ENCODE data around the gene ALOX12B. TPM values are rescaled to one million over a fixed set of nuclear protein-coding genes. Genes with fewer than 3 reads are reported as not detected.
A peak's percentile ranks its signal among the peaks of the same experiment; 100 is the strongest.

ALOX12B gene
- total and polyA plus RNA-seq, 2 of the 8 experiments (the other 6 are each of a cell fraction or from before 2014, with no cell fraction given): 0.86 TPM; not detected in 1

GRCh38 chr17:8122924-8123694 is 35.6 kb upstream of the ALOX12B start:
- Histone ChIP-seq H3K4me1 (replicated peaks in 1 of 4; ENCODE audit: control insufficient read depth in 3 of 4, insufficient read depth in 4 of 4, low read length in 3 of 4) (peaks cover 0 to 25% (median 15%) of the 10 kb centered on the region in 4 experiments; a peak in 6 of 7 replicates), H4K8ac (ENCODE audit: extremely low read depth, insufficient read depth, low read length) (peak overlapping the region; percentile 73; the same call in 1 of the 2 replicates), H3K23ac (ENCODE audit: insufficient read length) (no peak overlapping the region), H3K23me2 (ENCODE audit: low read depth, low read length) (peaks cover 45% of the 10 kb centered on the region), H2AFZ (ENCODE audit: low read length) (no peak overlapping the region), H3K27ac (ENCODE audit: low read depth, low read length) (no peak overlapping the region), H3K56ac (replicated peaks; ENCODE audit: insufficient read length, low read depth, low read length) (no peak overlapping the region), H4K5ac (ENCODE audit: insufficient read length, low read depth, low read length) (no peak overlapping the region), H3K27me3 (replicated peaks in 1 of 4; ENCODE audit: control insufficient read depth in 3 of 4, extremely low read depth in 1 of 4, insufficient read depth in 3 of 4, low read length in 3 of 4) (peaks cover 30 to 53% (median 51%) of the 10 kb centered on the region in 4 experiments), H2BK120ac (replicated peaks; ENCODE audit: low read depth, low read length) (no peak overlapping the region), H3K9me3 (ENCODE audit: insufficient read depth in 2 of 2, low read depth in 1 of 2, low read length in 1 of 2) (no peaks in the 10 kb centered on the region), H2AK5ac (ENCODE audit: low read depth, low read length) (no peak overlapping the region), H3K4me2 (ENCODE audit: insufficient read depth in 1 of 2, low read depth in 2 of 2, low read length in 2 of 2) (peak overlapping the region; percentile 88 to 93), H3K4me3 (ENCODE audit: extremely low read depth in 1 of 4, insufficient read depth in 2 of 4, low read depth in 3 of 4, low read length in 4 of 4) (peak overlapping the region; percentile 54 to 89 (median 82)), H2BK20ac (ENCODE audit: low read length) (no peak overlapping the region), H3K9ac (replicated peaks in 1 of 4; ENCODE audit: extremely low read depth in 1 of 4, low read depth in 3 of 4, low read length in 3 of 4) (no peak overlapping the region; a peak in 1 of 7 replicates), H3K79me1 (ENCODE audit: low read depth, low read length) (no peaks in the 10 kb centered on the region), H2BK5ac (ENCODE audit: low read depth, low read length) (no peak overlapping the region), H4K91ac (replicated peaks; ENCODE audit: insufficient read length, low read length) (no peak overlapping the region), H3K79me2 (ENCODE audit: control insufficient read depth in 1 of 2, insufficient read depth in 2 of 2, low read length in 2 of 2) (no peaks in the 10 kb centered on the region), H4K20me1 (replicated peaks in 1 of 2; ENCODE audit: control insufficient read depth in 1 of 2, insufficient read depth in 2 of 2, low read length in 2 of 2) (peaks cover 5 to 6% of the 10 kb centered on the region in 2 experiments), H3K36me3 (ENCODE audit: control insufficient read depth in 2 of 4, insufficient read depth in 4 of 4, low read length in 3 of 4) (no peaks in the 10 kb centered on the region), H3K14ac (ENCODE audit: insufficient read length) (no peak overlapping the region), H2BK15ac (ENCODE audit: low read length) (no peak overlapping the region), H3K4ac (replicated peaks; ENCODE audit: insufficient read length, low read depth, low read length) (no peak overlapping the region), H3K18ac (ENCODE audit: extremely low read depth, low read length) (no peak overlapping the region; the same call in 1 of the 2 replicates), H2BK12ac (ENCODE audit: low read depth, low read length) (peak overlapping the region; percentile 17; the same call in 1 of the 2 replicates)
- POLR2A ChIA-PET (ENCODE audit: partially characterized antibody): interaction anchor here (0.6 to 7.6 kb wide), 8 partner anchors 10 to 127 kb away, joined by 3 to 49 read pairs (median 5); no protein-coding TSS in a partner anchor
- CTCF ChIA-PET (ENCODE audit: partially characterized antibody): interaction anchor here (0.5 to 5.3 kb wide), 13 partner anchors 15 to 240 kb away, joined by 3 to 54 read pairs (median 4); partner anchors contain the start of gene VAMP2
- WGBS, 2 experiments (ENCODE audit: extremely low coverage in 1 of 2, insufficient coverage in 1 of 2, insufficient read length in 1 of 2, insufficient replicate concordance in 2 of 2, low coverage in 1 of 2, low lambda C conversion rate in 2 of 2, missing lambda C conversion rate in 1 of 2): 3% methylated on average over 43 of the region's 55 CpGs; no CpG with 5 or more reads in 1 of the 2 experiments
- FAIRE-seq (no peak), DNase-seq (ENCODE audit: low read depth in 1 of 2, low spot score in 2 of 2) (peak in 1 of 2 experiments; percentile 69)
- TF ChIP-seq SP2 (IDR thresholded peaks at IDR 0.05; ENCODE audit: low read length) (no peak), CREB1 (IDR thresholded peaks at IDR 0.05) (no peak), SIX5 (IDR thresholded peaks at IDR 0.05; ENCODE audit: low read depth, low read length) (no peak), RNF2 (IDR thresholded peaks at IDR 0.05; ENCODE audit: borderline replicate concordance, low read depth, low read length, missing control alignments, poor library complexity, severe bottlenecking) (no peak), E2F6 (IDR thresholded peaks at IDR 0.05) (peak; percentile 55; the same call in 1 of the 2 replicates), RAD21 (IDR thresholded peaks at IDR 0.05 in 1 of 2, conservative IDR thresholded peaks at IDR 0.05 in 1 of 2; ENCODE audit: low read depth in 2 of 2, low read length in 2 of 2) (no peak), JUN (IDR thresholded peaks at IDR 0.05; ENCODE audit: low read depth, low read length) (no peak), YY1 (IDR thresholded peaks at IDR 0.05; ENCODE audit: low read depth, low read length) (no peak), PHF8 (conservative IDR thresholded peaks at IDR 0.05; ENCODE audit: low read depth, low read length) (no peak), KDM1A (IDR thresholded peaks at IDR 0.05; ENCODE audit: borderline replicate concordance, low read length) (no peak), POLR2AphosphoS5 (IDR thresholded peaks at IDR 0.05; ENCODE audit: low read depth, low read length) (no peak)
